GM10248 (cell line): Measurements from ENCODE around the gene CPM.
"Not testable (repeated sequence)": the region's sequence is repeated elsewhere in the genome, so short reads cannot be mapped to it uniquely, and the experiment has no call there.

Source experiments
- CTCF ChIA-PET: fragments of 300-600 bp; sonication (Branson Sonifier 250); formaldehyde crosslinking; extraction: SDS; loops from one replicate; lab custom pipeline; 2021; ENCODE audit warnings: antibody characterized with exemption; lab: Yijun Ruan, JAX
- POLR2A ChIA-PET: fragments of 350-650 bp; sonication (Branson Sonifier 250); formaldehyde crosslinking; extraction: SDS; loops from one replicate; lab custom pipeline; 2020; ENCODE audit warnings: antibody characterized with exemption; lab: Yijun Ruan, JAX
- DNase-seq: peaks from one replicate; pipeline ENCODE4 v3.0.0; 2012; ENCODE audit errors: extremely low spot score
- TF ChIP-seq, protein P1 (sequence below): IDR thresholded peaks from 2 replicates; pipeline ENCODE4 v1.5.1; 2012; ENCODE audit warnings: mild to moderate bottlenecking, low read depth; ENCODE audit errors: extremely low read depth, missing control alignments, control extremely low read depth

CPM gene

GRCh38 chr12:68866950-68867349 lies 66.0 kb downstream of the CPM start:
- no peak for DNase-seq
- POLR2A ChIA-PET = no interaction called here
- TF ChIP-seq, protein P1, sequence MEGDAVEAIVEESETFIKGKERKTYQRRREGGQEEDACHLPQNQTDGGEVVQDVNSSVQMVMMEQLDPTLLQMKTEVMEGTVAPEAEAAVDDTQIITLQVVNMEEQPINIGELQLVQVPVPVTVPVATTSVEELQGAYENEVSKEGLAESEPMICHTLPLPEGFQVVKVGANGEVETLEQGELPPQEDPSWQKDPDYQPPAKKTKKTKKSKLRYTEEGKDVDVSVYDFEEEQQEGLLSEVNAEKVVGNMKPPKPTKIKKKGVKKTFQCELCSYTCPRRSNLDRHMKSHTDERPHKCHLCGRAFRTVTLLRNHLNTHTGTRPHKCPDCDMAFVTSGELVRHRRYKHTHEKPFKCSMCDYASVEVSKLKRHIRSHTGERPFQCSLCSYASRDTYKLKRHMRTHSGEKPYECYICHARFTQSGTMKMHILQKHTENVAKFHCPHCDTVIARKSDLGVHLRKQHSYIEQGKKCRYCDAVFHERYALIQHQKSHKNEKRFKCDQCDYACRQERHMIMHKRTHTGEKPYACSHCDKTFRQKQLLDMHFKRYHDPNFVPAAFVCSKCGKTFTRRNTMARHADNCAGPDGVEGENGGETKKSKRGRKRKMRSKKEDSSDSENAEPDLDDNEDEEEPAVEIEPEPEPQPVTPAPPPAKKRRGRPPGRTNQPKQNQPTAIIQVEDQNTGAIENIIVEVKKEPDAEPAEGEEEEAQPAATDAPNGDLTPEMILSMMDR = no peak
- CTCF ChIA-PET = interaction anchor here (1.2 to 1.4 kb wide), 2 partner anchors 35 to 202 kb away, joined by 5 to 8 read pairs; no protein-coding TSS in a partner anchor

- TF ChIP-seq, protein P1 = no peak
- POLR2A ChIA-PET = no interaction called here
- DNase-seq = no peak
- CTCF ChIA-PET = interaction anchor here (0.7 to 1.5 kb wide), 2 partner anchors 14 to 204 kb away, joined by 3 read pairs; no protein-coding TSS in a partner anchor
Measured at GRCh38 chr12:68865399-68866164, 67.4 kb downstream of the CPM start.

DNA sequence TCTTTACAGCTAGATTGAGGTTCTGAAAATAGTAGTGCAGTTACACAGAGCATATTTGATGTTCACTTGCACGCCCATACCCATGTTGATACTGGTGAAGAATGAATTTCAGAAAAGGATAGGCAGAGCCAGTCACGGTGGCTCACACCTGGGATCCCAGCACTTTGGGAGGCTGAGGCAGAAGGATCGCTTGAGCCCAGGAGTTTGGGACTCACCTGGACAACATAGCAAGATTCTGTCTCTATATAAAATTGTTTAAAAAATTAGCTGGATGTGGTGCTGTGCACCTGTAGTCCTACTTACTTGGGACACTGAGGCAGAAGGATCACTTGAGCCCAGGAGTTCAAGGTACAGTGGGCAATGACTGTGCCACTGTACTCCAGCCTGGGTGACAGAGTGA lies 68.4 kb downstream of the CPM start:
- no peak for DNase-seq
- TF ChIP-seq, protein P1 = no peak
- POLR2A ChIA-PET = no interaction called here
- CTCF ChIA-PET = interaction anchor here (1.5 kb wide), 1 partner anchor 15 kb away, joined by 3 read pairs; no protein-coding TSS in a partner anchor

DNA sequence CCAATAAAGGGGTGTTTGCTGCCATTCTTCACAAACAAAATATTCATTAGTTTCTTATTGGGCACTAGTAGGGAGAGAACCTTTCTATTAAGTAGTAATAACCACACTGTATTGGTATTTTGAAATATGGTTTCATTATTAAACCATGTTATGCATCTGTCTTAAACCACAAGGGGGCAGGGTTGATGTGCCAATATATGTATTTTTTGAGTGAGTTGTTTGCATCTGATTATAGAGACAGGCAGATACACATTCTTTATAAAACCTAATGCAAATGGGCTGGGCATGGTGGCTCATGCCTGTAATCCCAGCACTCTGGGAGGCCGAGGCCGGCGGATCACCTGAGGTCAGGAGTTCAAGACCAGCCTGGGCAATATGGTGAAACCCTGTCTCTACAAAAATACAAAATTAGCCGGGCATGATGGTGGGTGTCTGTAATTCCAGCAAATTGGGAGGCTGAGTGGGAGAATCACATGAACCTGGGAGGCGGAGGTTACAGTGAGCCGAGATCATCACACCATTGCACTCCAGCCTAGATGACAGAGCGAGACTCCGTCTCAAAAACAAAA lies 69.0 kb downstream of the CPM start:
- DNase-seq = peak; percentile 29
- TF ChIP-seq, protein P1 = peak; percentile 42
- POLR2A ChIA-PET, CTCF ChIA-PET: not testable (repeated sequence)

GRCh38 chr12:68863109-68863770 lies 69.7 kb downstream of the CPM start:
- POLR2A ChIA-PET = no interaction called here
- CTCF ChIA-PET = no interaction called here
- TF ChIP-seq, protein P1 = no peak
- no peak for DNase-seq

DNA sequence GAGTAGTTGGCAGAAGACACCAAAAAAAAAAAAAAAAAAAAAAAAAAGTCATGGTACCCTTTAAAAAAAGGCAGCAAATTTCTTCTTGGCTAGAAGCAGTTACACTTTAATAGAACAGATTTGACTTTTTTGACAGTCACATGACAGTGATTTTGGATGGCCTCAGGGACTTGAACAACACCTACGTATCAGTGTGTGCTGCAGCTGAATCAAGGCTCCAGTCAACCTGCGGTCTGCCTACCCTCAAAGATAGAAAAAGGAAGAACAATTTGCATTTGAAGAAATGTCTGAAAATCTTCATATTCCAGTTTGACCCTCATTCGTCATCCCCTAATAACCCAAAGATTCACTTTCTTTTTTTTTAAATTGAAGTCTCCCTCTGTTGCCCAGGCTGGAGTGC lies 71.1 kb downstream of the CPM start:
- no peak for DNase-seq
- ChIA-PET POLR2A (no interaction called here), CTCF (no interaction called here)
- TF ChIP-seq, protein P1 = no peak
